ENCODE measurements around the gene TAOK3.
"Not testable (repeated sequence)": the region's sequence is repeated elsewhere in the genome, so short reads cannot be mapped to it uniquely, and the experiment has no call there.

Gene TAOK3

DNA sequence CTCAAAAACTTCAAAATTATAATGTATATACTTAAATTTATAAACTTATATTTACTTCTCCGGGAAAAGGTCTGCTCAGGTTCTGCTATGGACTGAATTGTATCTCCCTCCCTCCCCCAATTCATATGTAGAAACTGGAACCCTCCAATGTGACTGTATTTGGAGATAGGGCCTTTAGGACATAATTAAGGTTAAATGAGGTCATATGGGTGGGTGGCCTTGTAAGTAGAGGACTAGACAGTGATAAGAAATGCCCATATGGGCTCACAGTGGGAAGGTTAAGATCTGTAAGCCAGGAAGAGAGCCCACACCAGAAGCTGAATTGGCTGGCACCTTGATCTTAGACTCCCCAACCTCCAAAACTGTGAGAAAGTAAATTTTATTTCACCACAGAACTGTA is 84.5 kb downstream of the TAOK3 start:
- no peak for DNase-seq

DNA sequence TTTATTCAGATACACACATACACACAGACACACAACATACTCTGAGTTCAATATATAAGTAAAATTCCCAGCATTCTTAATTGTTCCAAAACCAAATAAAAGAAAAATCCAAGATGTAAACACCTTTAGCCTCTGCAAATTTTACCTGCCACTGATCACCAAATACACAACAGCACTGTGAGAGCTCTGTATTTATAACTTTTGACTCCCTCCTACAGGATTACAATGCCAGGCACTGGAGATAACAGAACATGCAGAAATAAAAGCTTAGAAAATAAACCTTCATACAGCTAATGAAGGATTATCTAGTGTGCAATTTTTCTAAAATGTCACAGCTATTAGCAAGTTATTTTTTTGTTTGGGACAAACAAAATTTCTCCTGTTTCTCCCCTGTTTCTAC is 85.0 kb downstream of the TAOK3 start:
- DNase-seq, result no peak

GRCh38 chr12:118282767-118283166 is 89.9 kb downstream of the TAOK3 start:
- DNase-seq, result no peak

DNA sequence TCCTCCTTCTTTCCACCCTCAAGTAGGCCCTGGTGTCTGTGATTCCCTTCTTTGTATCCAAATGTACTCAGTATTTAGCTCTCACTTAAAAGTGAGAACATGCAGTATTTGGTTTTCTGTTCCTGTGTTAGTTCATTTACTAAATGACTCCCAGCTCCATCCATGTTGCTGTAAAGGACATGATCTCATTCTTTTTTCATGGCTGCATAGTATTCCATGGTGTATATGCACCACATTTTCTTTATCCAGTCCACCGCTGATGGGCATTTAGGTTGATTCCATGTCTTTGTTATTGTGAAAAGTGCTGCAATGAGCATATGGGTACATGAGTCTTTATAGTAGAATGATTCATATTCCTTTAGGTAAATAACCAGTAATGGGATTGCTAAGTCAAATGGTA is 94.4 kb downstream of the TAOK3 start:
- not testable (repeated sequence) for DNase-seq

GRCh38 chr12:118274066-118274465 is 98.6 kb downstream of the TAOK3 start:
- DNase-seq, result no peak

GRCh38 chr12:118271770-118272417 is 100.8 kb downstream of the TAOK3 start:
- no peak for DNase-seq

GRCh38 chr12:118271183-118271582 is 101.5 kb downstream of the TAOK3 start:
- no peak for DNase-seq

DNA sequence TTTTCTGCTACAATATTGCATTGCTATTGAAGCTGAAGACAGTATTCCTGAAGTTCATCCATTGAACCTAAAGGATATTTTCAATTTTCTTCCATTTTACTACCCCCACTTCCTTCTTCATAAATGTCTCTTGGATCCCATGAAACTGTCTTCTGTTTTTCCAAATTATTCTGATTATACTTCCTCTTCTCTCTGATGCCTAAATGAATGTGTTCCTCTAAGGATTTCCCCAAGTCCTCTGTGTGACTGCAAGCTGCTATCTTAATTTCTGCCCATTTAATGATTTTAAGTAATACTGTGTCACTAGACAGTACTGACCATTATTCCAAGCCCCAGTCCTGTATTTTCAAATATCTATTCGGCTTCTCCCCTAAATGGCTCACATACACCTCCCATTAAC is 102.9 kb downstream of the TAOK3 start:
- no peak for DNase-seq

GRCh38 chr12:118259079-118259478 is 113.6 kb downstream of the TAOK3 start:
- no peak for DNase-seq

- no peak for DNase-seq
Measured at GRCh38 chr12:118256352-118256751, 116.4 kb downstream of the TAOK3 start.

DNA sequence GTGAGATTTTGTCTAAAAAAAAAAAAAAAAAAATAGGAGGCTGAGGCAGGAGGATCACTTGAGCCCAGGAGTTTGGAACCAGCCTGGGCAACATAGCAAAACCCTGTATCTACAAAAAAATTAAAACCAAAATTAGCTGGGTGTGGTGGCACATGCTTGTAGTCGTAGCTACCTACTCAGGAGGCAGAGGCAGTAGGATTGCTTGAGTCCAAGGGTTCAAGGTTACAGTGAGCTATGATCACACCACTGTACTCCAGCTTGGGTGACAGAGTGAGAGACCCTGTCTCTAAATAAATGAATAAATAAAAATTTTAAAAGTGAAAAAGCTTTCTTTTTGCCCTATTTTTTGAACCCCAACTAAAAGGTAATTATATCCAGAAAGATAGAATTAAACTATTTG is 123.2 kb downstream of the TAOK3 start:
- no peak for DNase-seq

GRCh38 chr12:118245886-118246285 is 126.8 kb downstream of the TAOK3 start:
- DNase-seq, result not testable (repeated sequence)

- no peak for DNase-seq
Measured at GRCh38 chr12:118238888-118239287, 133.8 kb downstream of the TAOK3 start.

DNA sequence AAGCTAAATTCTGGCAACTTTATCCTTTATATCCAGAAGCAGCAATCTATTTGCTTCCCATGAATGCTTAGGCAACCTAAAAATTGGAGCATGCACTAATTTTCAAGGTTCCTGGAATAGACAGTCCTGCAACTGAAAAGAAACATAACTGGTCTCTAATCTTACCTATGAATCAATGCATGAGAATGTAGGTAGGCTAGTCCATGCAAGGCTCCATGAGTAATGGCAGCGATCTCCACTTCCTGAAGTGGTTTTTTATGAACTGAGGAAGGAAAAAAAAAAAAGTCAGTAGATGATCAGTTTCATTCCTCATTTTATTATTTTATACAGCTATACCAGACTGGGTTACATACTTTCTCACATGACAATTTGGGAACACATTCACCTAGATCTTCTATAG is 134.8 kb downstream of the TAOK3 start:
- DNase-seq, result no peak

DNA sequence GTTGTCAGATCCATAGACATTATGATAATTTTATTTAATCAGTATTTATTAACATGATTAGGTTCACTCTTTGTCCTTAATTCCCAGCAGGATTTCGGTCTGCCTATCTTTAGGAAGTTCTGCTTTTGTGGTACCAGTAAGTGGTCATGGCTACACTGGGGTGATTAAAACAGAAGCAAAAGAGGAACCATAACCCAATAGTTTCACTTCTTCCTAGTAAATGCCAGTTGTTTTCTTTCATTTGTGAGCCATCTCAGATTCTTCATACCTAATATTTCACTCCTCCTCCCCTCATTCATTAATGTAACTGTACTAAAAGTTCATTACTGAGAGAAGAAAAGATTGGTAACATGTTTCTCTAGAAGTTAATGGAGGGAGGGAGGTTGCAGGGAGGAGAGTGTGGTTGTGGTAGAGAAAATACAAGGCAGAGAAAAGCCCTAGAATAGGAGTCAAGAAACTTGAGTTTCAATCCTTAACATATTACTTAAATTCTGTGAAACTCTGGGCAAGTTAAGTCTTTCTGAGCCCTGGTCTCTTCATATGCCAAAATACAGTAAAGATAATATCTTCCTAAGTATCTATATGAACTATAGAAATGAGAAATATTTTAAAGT is 135.5 kb downstream of the TAOK3 start:
- no peak for DNase-seq

GRCh38 chr12:118220702-118221101 is 152.0 kb downstream of the TAOK3 start:
- DNase-seq, result no peak

DNA sequence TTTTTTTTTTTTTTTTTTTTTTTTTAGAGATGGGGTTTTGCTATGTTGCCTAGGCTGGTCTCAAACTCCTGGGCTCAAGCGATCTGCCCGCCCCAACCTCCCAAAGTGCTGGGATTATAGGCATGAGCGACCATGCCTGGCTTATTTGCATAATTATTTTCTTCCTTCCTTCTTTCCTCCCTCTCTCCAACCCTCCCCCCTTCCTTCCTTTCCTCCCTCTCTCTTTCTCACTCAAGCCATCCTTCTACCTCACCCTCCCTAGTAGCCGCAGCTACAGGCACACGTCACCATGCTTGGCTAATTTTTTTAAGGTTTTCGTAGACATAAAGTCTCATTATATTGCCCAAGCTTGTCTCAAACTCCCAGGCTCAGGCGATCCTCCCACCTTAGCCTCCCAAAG is 152.9 kb downstream of the TAOK3 start:
- DNase-seq, result no peak

DNA sequence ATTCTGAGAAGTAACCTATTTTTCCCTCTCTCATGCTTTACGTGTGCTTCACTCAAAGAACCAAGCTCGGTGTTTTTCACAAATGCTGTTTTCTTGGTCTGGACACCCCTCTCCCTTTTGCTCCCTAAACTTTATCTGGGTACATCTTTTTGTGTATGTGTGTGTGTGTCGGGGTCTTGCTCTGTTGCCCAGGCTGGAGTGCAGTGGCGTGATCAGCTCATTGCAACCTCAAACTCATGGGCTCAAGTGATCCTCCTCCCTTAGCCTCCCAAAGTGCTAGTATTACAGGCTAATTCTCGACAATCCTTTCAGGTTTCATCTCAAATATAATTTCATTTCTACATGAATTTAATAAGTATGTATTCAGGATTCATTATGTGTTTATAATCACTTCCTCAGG is 153.6 kb downstream of the TAOK3 start:
- no peak for DNase-seq

GRCh38 chr12:118213452-118213851 is 159.3 kb downstream of the TAOK3 start:
- DNase-seq, result no peak

DNA sequence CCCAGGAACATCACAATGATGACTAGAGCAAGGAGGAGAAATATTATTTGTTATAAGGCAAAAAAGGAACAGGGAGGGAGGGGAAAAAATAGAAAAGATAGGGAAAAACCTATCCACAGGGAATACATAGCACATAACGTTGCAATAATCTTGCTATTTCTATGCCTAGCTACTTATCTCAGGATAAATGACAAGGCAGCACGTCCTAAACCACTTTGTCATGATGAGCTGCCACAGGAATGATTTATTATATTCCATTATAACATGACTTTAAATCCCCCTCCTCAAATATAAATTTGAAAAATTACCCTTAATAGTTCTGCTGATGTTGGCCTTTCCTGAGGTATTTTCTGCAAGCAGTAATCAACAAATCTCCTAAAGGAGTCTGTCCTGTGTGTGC is 160.1 kb downstream of the TAOK3 start:
- no peak for DNase-seq

DNA sequence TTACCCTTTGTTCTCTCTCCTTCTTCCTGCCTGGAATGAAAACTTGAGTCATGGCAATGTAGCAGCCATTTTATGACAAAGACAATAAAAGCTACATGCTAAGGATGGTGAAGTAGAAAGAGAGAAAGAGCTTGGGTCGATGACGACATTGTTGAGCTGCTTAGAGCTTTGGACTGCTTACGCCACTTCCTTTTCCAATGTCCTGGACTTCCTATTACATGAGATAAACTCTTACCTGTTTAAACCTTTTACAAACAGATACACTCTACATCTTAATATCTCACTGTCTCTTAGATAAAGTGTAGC is 166.6 kb downstream of the TAOK3 start:
- no peak for DNase-seq

- DNase-seq, result no peak
Measured at GRCh38 chr12:118193958-118194357, 178.7 kb downstream of the TAOK3 start.

DNA sequence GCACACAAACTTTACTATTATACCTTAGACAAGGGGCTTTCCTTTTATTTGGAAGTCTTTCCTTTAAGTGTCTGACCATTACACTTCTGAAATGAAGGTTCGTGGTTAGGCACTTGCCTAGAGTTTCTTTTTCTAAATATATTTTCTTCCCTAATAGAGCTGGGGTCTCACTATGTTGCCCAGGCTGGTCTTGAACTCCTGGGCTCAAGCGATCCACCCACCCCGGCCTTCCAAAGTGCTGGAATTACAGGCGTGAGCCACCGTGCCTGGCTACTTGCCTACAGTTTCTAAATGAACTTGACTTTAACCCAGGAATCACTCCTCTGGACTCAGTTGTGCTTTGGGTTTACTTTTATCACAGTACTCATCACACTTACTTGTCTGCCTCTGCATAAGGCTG is 179.2 kb downstream of the TAOK3 start:
- no peak for DNase-seq

DNA sequence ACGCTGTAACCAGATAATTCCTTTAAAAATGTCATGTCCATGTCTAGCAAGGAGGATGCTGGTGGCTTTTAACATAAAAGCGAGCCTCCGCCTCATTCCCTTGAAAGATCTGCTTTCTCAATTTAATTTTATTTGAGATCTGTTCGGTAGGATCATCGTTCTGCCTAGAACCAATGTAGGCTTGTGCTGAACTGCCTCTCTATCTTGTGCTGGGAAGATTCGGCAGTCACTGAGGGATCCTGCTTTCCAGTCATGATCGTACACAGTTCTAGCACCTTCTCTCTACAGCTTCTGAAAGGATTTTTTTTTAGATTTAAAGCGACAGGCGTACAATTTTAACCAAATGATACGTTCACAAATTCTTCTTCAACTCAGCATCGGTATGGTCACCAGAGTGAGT is 182.4 kb downstream of the TAOK3 start:
- peak in 1 of 2 experiments; percentile 65 for DNase-seq

GRCh38 chr12:118189741-118190191 is 182.9 kb downstream of the TAOK3 start:
- DNase-seq, result no peak
